Hepatocyte (in vitro differentiated cells): ENCODE measurements around the gene ARFIP1. TPM values are rescaled to one million over a fixed set of nuclear protein-coding genes. Genes with fewer than 3 reads are reported as not detected.
A peak's percentile ranks its signal among the peaks of the same experiment; 100 is the strongest.

Experiments
- DNase-seq: peaks from one replicate; pipeline ENCODE4 v3.0.0-alpha.2; 2016; ENCODE audit warnings: low spot score
- H2AFZ ChIP-seq: fragments of 200-600 bp; sonication (generic); 2 replicates; pipeline ENCODE4 v1.6.0; 2016; ENCODE audit warnings: antibody characterized with exemption, mild to moderate bottlenecking
- H3K27ac ChIP-seq: fragments of 200-600 bp; sonication (generic); 2 replicates; pipeline ENCODE4 v1.5.1; 2016; ENCODE audit warnings: mild to moderate bottlenecking
- H3K27me3 ChIP-seq: fragments of 200-600 bp; sonication (generic); 2 replicates; pipeline ENCODE4 v1.6.1; 2016
- H3K36me3 ChIP-seq: fragments of 200-600 bp; sonication (generic); replicated peaks from 2 replicates; pipeline ENCODE4 v1.5.1; 2016; ENCODE audit warnings: low read depth; ENCODE audit not compliant: insufficient read depth
- H3K4me1 ChIP-seq: fragments of 200-600 bp; sonication (generic); 2 replicates; pipeline ENCODE4 v1.5.1; 2016; ENCODE audit warnings: mild to moderate bottlenecking, moderate library complexity; ENCODE audit not compliant: insufficient read depth
- H3K4me2 ChIP-seq: fragments of 200-600 bp; sonication (generic); 2 replicates; pipeline ENCODE4 v1.6.0; 2016
- H3K4me3 ChIP-seq: fragments of 200-600 bp; sonication (generic); 2 replicates; pipeline ENCODE4 v1.5.1; 2016; ENCODE audit warnings: mild to moderate bottlenecking
- H3K79me2 ChIP-seq: fragments of 200-600 bp; sonication (generic); 2 replicates; pipeline ENCODE4 v1.6.0; 2017; ENCODE audit warnings: mild to moderate bottlenecking
- H3K9me2 ChIP-seq: fragments of 200-600 bp; sonication (generic); replicated peaks from 2 replicates; pipeline ENCODE4 v1.6.0; 2017; ENCODE audit warnings: mild to moderate bottlenecking; ENCODE audit not compliant: insufficient read depth
- H3K9me3 ChIP-seq: fragments of 200-600 bp; sonication (generic); 2 replicates; pipeline ENCODE4 v1.5.1; 2016; ENCODE audit warnings: low read depth, mild to moderate bottlenecking
- H4K20me1 ChIP-seq: fragments of 200-600 bp; sonication (generic); 2 replicates; pipeline ENCODE4 v1.6.0; 2016; ENCODE audit warnings: mild to moderate bottlenecking; ENCODE audit not compliant: insufficient read depth, poor library complexity, severe bottlenecking
- EZH2 ChIP-seq: fragments of 200-600 bp; sonication (generic); IDR thresholded peaks from 2 replicates; pipeline ENCODE4 v1.6.1; 2016; ENCODE audit warnings: antibody characterized with exemption, mild to moderate bottlenecking, borderline replicate concordance
- EZH2phosphoT487 ChIP-seq: fragments of 200-600 bp; sonication (generic); IDR thresholded peaks from one replicate; pipeline ENCODE4 v1.6.1; 2018; ENCODE audit warnings: antibody characterized with exemption, mild to moderate bottlenecking, low read depth, moderate library complexity; ENCODE audit not compliant: unreplicated experiment, severe bottlenecking
- WGBS: methylation state at CpG from one replicate; pipeline ENCODE4 v1.1.6; 2016; ENCODE audit warnings: low lambda C conversion rate; ENCODE audit errors: missing lambda C conversion rate; 5-methylcytosine and 5-hydroxymethylcytosine counted together
- polyA plus RNA-seq: library from polyadenylated mRNA; unstranded; fragments of >200 nt; fragmentation: Nextera tagmentation; extraction: Ambion mirVana; gene quantifications from 2 replicates; pipeline ENCODE4 v1.2.1, GENCODE V29; 2016
- total RNA-seq: library from RNA; depleted of rRNA; stranded (reverse); fragments of >200 nt; gene quantifications from 2 replicates; pipeline ENCODE4 v1.2.3, GENCODE V29; 2014
- TF ChIP-seq, protein P1 (sequence below): fragments of 200-600 bp; sonication (generic); IDR thresholded peaks from 2 replicates; pipeline ENCODE4 v1.5.1; 2016; ENCODE audit warnings: antibody characterized with exemption, mild to moderate bottlenecking; ENCODE audit not compliant: poor library complexity

The ARFIP1 gene
- total and polyA plus RNA-seq, 2 experiments from 2014 or later, result 21.7 to 39.1 TPM

DNA sequence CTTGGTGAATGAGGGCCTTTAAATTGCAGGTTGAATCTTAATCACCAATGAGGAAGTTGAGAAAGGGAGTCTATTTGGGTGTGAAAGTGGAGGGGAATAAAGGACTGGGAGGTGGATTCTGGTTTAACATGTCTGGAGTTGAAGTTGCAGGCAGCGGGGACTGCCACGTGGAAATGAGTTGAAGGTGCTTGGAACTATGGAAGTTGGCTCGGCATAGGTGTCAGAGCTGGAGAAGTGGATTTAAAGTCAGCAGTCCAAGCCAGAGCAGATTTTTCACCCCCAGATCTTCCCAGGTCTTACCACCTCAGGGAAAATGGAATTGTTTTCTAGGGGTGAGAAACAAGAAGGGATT, 45.1 kb upstream of the ARFIP1 start:
- no peaks in the 10 kb centered on the region for H3K9me2 ChIP-seq
- no peaks in the 10 kb centered on the region for H4K20me1 ChIP-seq
- TF ChIP-seq EZH2phosphoT487 (no peak), EZH2 (no peak)
- TF ChIP-seq, protein P1, sequence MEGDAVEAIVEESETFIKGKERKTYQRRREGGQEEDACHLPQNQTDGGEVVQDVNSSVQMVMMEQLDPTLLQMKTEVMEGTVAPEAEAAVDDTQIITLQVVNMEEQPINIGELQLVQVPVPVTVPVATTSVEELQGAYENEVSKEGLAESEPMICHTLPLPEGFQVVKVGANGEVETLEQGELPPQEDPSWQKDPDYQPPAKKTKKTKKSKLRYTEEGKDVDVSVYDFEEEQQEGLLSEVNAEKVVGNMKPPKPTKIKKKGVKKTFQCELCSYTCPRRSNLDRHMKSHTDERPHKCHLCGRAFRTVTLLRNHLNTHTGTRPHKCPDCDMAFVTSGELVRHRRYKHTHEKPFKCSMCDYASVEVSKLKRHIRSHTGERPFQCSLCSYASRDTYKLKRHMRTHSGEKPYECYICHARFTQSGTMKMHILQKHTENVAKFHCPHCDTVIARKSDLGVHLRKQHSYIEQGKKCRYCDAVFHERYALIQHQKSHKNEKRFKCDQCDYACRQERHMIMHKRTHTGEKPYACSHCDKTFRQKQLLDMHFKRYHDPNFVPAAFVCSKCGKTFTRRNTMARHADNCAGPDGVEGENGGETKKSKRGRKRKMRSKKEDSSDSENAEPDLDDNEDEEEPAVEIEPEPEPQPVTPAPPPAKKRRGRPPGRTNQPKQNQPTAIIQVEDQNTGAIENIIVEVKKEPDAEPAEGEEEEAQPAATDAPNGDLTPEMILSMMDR, result no peak
- WGBS, result 77% methylated on average over 3 of the region's 3 CpGs
- no peaks in the 10 kb centered on the region for H3K79me2 ChIP-seq
- no peaks in the 10 kb centered on the region for H3K27me3 ChIP-seq
- no peak overlapping the region for H3K4me3 ChIP-seq
- no peaks in the 10 kb centered on the region for H3K4me1 ChIP-seq
- no peak overlapping the region for H3K27ac ChIP-seq
- DNase-seq, result no peak
- no peaks in the 10 kb centered on the region for H3K9me3 ChIP-seq
- H3K36me3 ChIP-seq, result no peaks in the 10 kb centered on the region
- no peak overlapping the region for H3K4me2 ChIP-seq
- no peak overlapping the region for H2AFZ ChIP-seq

DNA sequence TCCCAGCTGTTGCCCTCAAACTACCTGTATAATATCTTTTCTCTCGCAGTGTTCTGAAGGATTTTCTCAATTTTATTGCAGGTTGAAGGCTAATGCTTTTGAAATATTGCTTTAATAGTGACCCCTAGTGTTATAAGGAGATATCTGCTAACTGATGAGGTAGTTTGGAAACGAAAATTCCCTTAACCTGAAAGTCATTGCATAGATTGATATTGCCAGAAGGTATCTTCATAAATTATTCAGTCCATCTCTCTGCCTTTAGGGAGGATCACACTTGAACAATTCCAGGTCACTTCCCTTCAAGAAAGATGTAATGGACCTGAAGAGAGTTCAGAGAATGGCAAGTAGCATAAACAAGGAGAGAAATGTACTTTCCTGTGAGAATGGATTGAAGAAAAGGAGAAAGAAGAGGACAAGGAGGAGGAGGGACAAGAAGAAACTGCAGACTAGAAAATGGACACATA, 44.3 kb upstream of the ARFIP1 start:
- DNase-seq, result peak; percentile 40

DNA sequence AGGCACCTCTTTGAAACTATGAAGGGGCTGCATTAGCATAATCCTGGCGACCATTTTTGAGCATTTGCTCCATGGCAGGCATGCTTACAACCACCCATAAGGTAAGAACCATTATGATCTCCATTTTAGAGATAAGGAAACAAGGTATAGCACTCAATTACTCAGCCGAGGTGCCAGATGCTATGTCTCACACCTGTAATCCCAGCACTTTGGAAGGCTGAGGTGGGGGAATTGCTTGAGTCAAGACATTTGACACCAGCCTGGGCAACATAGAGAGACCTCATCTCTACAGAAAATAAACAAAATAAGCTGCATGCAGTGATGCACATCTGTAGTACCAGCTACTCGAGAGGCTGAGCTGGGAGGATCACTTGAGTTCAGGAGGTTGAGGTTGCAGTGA, 43.8 kb upstream of the ARFIP1 start:
- Histone ChIP-seq H3K9me3 (no peaks in the 10 kb centered on the region), H3K4me3 (no peak overlapping the region), H3K36me3 (no peaks in the 10 kb centered on the region), H3K27ac (no peak overlapping the region), H3K4me2 (no peak overlapping the region), H3K27me3 (no peaks in the 10 kb centered on the region), H3K79me2 (no peaks in the 10 kb centered on the region), H3K4me1 (no peaks in the 10 kb centered on the region), H3K9me2 (no peaks in the 10 kb centered on the region), H4K20me1 (no peaks in the 10 kb centered on the region), H2AFZ (no peak overlapping the region)
- DNase-seq, result no peak
- WGBS, result 42% methylated on average over 3 of the region's 3 CpGs
- TF ChIP-seq EZH2phosphoT487 (no peak), EZH2 (no peak)
- TF ChIP-seq, protein P1, result no peak

More for the DNA sequence above, 44.3 kb upstream of the ARFIP1 start:
- Histone ChIP-seq H4K20me1 (no peaks in the 10 kb centered on the region), H3K9me3 (no peaks in the 10 kb centered on the region), H3K4me2 (no peak overlapping the region), H2AFZ (no peak overlapping the region), H3K27me3 (no peaks in the 10 kb centered on the region), H3K79me2 (no peaks in the 10 kb centered on the region), H3K4me1 (no peaks in the 10 kb centered on the region), H3K4me3 (no peak overlapping the region), H3K36me3 (no peaks in the 10 kb centered on the region), H3K9me2 (no peaks in the 10 kb centered on the region), H3K27ac (no peak overlapping the region)
- WGBS, result 20% methylated on average over 2 of the region's 2 CpGs
- no peak for TF ChIP-seq EZH2
- TF ChIP-seq, protein P1, result peak; percentile 72
- no peak for TF ChIP-seq EZH2phosphoT487

DNA sequence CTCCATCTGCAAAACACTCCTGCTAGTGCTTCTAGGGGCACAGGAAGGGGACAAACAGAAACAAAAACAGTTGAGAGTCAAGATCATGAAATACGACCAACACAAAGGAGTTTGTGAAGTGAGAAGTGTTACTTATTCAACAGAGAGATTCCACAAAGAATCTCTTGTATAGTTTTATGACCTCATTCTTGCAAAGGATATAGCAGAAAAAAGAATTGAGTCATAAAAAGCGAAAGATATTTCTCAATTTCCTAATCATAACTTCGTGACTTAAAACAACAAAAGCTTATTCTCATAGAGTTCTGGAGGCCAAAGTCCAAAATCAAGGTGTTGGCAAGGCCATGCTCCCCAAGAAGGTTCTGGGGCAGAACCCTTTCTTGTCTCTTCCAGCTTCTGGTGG, 40.9 kb upstream of the ARFIP1 start:
- TF ChIP-seq, protein P1, result no peak
- no peak for TF ChIP-seq EZH2phosphoT487
- no peak for TF ChIP-seq EZH2
- Histone ChIP-seq H3K4me2 (no peak overlapping the region), H3K27me3 (no peaks in the 10 kb centered on the region), H3K9me3 (no peaks in the 10 kb centered on the region), H3K79me2 (no peaks in the 10 kb centered on the region), H3K27ac (peak overlapping the region; percentile 50), H3K9me2 (no peaks in the 10 kb centered on the region), H3K4me3 (no peak overlapping the region), H3K4me1 (no peaks in the 10 kb centered on the region), H4K20me1 (no peaks in the 10 kb centered on the region), H2AFZ (peak overlapping the region; percentile 13), H3K36me3 (no peaks in the 10 kb centered on the region)
- WGBS, result 52% methylated on average over 3 of the region's 3 CpGs
- DNase-seq, result no peak
